Thyroid gland (tissue), 4 donors: Measurements from ENCODE around the gene JAKMIP1. TPM values are rescaled to one million over a fixed set of nuclear protein-coding genes. Genes with fewer than 3 reads are reported as not detected.

ENCODE experiments used
- DNase-seq, 2 donors: peaks; one replicate each; pipeline ENCODE4 v3.0.0-alpha.2; 2019
- H3K27ac ChIP-seq, 3 donors: fragments of 200-600 bp; sonication (generic); 1 replicate in 2 of 3; 2 replicates in 1 of 3; pipeline ENCODE4 v1.5.1; 2016 to 2019; ENCODE audit warnings: mild to moderate bottlenecking in 1 of 3, moderate library complexity in 1 of 3
- H3K27me3 ChIP-seq: fragments of 200-600 bp; sonication (generic); one replicate; pipeline ENCODE4 v1.5.1; 2019
- H3K36me3 ChIP-seq, 2 donors: fragments of 200-600 bp; sonication (generic); one replicate each; pipeline ENCODE4 v1.5.1; 2016 to 2019
- H3K4me1 ChIP-seq, 2 donors: fragments of 200-600 bp; sonication (generic); one replicate each; pipeline ENCODE4 v1.5.1; 2017 to 2019
- H3K4me3 ChIP-seq, 3 donors: fragments of 200-600 bp; sonication (generic); replicated peaks in 1 of 3; 1 replicate in 2 of 3; 2 replicates in 1 of 3; pipeline ENCODE4 v1.5.1; 2016; ENCODE audit warnings: mild to moderate bottlenecking in 1 of 3
- H3K9me3 ChIP-seq: fragments of 200-600 bp; sonication (generic); one replicate; pipeline ENCODE4 v1.5.1; 2017
- CTCF ChIP-seq, 6 experiments: fragments of 200-600 bp in 3 of 6; fragments of 450-650 bp in 3 of 6; sonication (generic) in 3 of 6; IDR thresholded peaks; one replicate each; pipeline ENCODE4 v1.5.1; 2016 to 2019; ENCODE audit warnings: antibody characterized with exemption in 6 of 6, mild to moderate bottlenecking in 2 of 6, inconsistent platforms in 1 of 6, moderate library complexity in 1 of 6
- POLR2A ChIP-seq, 2 donors: fragments of 450-650 bp; IDR thresholded peaks; one replicate each; pipeline ENCODE4 v1.6.1; 2017; ENCODE audit warnings: antibody characterized with exemption in 2 of 2, mild to moderate bottlenecking in 2 of 2, moderate library complexity in 1 of 2
- WGBS, 2 donors: methylation state at CpG; one replicate each; pipeline ENCODE4 v1.1.5; 2017; 5-methylcytosine and 5-hydroxymethylcytosine counted together
- intact Hi-C: fragments of 100-400 bp; cut with DNase I; formaldehyde crosslinking; loops from one replicate; pipeline ENCODE4 v1.15.1; 2023
- total RNA-seq, 4 donors: library from RNA; depleted of rRNA; stranded (reverse); fragments of >200 nt; gene quantifications; one replicate each; pipeline ENCODE4 v1.2.3, GENCODE V29; 2016

The JAKMIP1 gene
- total RNA-seq, 4 donors from 2014 or later, result 0.67 to 1.9 (median 1.1) TPM

- Histone ChIP-seq H3K27ac (no peak overlapping the region), H3K27me3 (no peaks in the 10 kb centered on the region), H3K4me1 (no peaks in the 10 kb centered on the region), H3K4me3 (no peak overlapping the region), H3K9me3 (no peaks in the 10 kb centered on the region), H3K36me3 (no peaks in the 10 kb centered on the region)
- WGBS, 2 donors, result 80 to 86% methylated on average over 20 of the region's 20 CpGs
- intact Hi-C loops, result loop anchor here (5.0 kb wide), 1 partner anchor 68 kb away; no protein-coding TSS in a partner anchor
- TF ChIP-seq CTCF (IDR thresholded peaks at IDR 0.05) (no peak), POLR2A (IDR thresholded peaks at IDR 0.05) (no peak)
- no peak for DNase-seq
Measured at GRCh38 chr4:6024313-6024960, 175.9 kb downstream of the JAKMIP1 start.

GRCh38 chr4:6023731-6024130, 176.6 kb downstream of the JAKMIP1 start:
- TF ChIP-seq CTCF (IDR thresholded peaks at IDR 0.05) (no peak), POLR2A (IDR thresholded peaks at IDR 0.05) (no peak)
- no peak for DNase-seq
- WGBS, 2 donors, result 80 to 87% methylated on average over 10 of the region's 10 CpGs
- H3K9me3 ChIP-seq, result no peaks in the 10 kb centered on the region
- no peaks in the 10 kb centered on the region for H3K27me3 ChIP-seq
- H3K4me3 ChIP-seq, result no peak overlapping the region
- intact Hi-C loops, result loop anchor here (5.0 kb wide), 1 partner anchor 69 kb away; no protein-coding TSS in a partner anchor
- no peak overlapping the region for H3K27ac ChIP-seq
- H3K36me3 ChIP-seq, result no peaks in the 10 kb centered on the region
- no peaks in the 10 kb centered on the region for H3K4me1 ChIP-seq

GRCh38 chr4:6022607-6023288, 177.6 kb downstream of the JAKMIP1 start:
- no peaks in the 10 kb centered on the region for H3K4me1 ChIP-seq
- 81 to 84% methylated on average over 25 to 30 of the region's 30 CpGs for WGBS, 2 donors
- H3K36me3 ChIP-seq, result no peaks in the 10 kb centered on the region
- intact Hi-C loops, result loop anchor here (5.0 kb wide), 1 partner anchor 70 kb away; no protein-coding TSS in a partner anchor
- no peak for DNase-seq
- H3K27ac ChIP-seq, result no peak overlapping the region
- TF ChIP-seq CTCF (IDR thresholded peaks at IDR 0.05), result no peak
- no peak for TF ChIP-seq POLR2A (IDR thresholded peaks at IDR 0.05)
- no peak overlapping the region for H3K4me3 ChIP-seq
- H3K27me3 ChIP-seq, result no peaks in the 10 kb centered on the region
- H3K9me3 ChIP-seq, result no peaks in the 10 kb centered on the region

- no peak for TF ChIP-seq CTCF (IDR thresholded peaks at IDR 0.05)
- TF ChIP-seq POLR2A (IDR thresholded peaks at IDR 0.05), result no peak
- no peak overlapping the region for H3K27ac ChIP-seq
- intact Hi-C loops, result loop anchor here (5.0 kb wide), 1 partner anchor 70 kb away; no protein-coding TSS in a partner anchor
- H3K36me3 ChIP-seq, result no peaks in the 10 kb centered on the region
- no peaks in the 10 kb centered on the region for H3K4me1 ChIP-seq
- H3K9me3 ChIP-seq, result no peaks in the 10 kb centered on the region
- WGBS, 2 donors, result 87 to 89% methylated on average over 16 to 19 of the region's 20 CpGs
- no peak for DNase-seq
- H3K27me3 ChIP-seq, result no peaks in the 10 kb centered on the region
- H3K4me3 ChIP-seq, result no peak overlapping the region
Measured at GRCh38 chr4:6021831-6022606, 178.3 kb downstream of the JAKMIP1 start.
